ENCODE measurements around the gene SELPLG.
"Not testable (repeated sequence)": the region's sequence is repeated elsewhere in the genome, so short reads cannot be mapped to it uniquely, and the experiment has no call there.

Gene SELPLG

GRCh38 chr12:108655812-108656175 is 22.1 kb upstream of the SELPLG start:
- DNase-seq (ENCODE audit: low read depth in 1 of 2, low spot score in 1 of 2): not testable (repeated sequence)

- not testable (repeated sequence) for DNase-seq (ENCODE audit: low read depth in 1 of 2, low spot score in 1 of 2)
Observed at GRCh38 chr12:108654622-108655021, 20.9 kb upstream of the SELPLG start.

GRCh38 chr12:108653922-108654321 is 20.2 kb upstream of the SELPLG start:
- DNase-seq (ENCODE audit: low read depth in 1 of 2, low spot score in 1 of 2): no peak

- DNase-seq (ENCODE audit: low read depth in 1 of 2, low spot score in 1 of 2): no peak
Observed at GRCh38 chr12:108653082-108653516, 19.4 kb upstream of the SELPLG start.

GRCh38 chr12:108650083-108650482 is 16.4 kb upstream of the SELPLG start:
- no peak for DNase-seq (ENCODE audit: low read depth in 1 of 2, low spot score in 1 of 2)

- no peak for DNase-seq (ENCODE audit: low read depth in 1 of 2, low spot score in 1 of 2)
Observed at GRCh38 chr12:108649669-108650068, 16.0 kb upstream of the SELPLG start.

- DNase-seq (ENCODE audit: low read depth in 1 of 2, low spot score in 1 of 2): no peak
Observed at GRCh38 chr12:108649126-108649525, 15.4 kb upstream of the SELPLG start.

- no peak for DNase-seq (ENCODE audit: low read depth in 1 of 2, low spot score in 1 of 2)
Observed at GRCh38 chr12:108648371-108648770, 14.7 kb upstream of the SELPLG start.

GRCh38 chr12:108647585-108648287 is 14.0 kb upstream of the SELPLG start:
- DNase-seq (ENCODE audit: low read depth in 1 of 2, low spot score in 1 of 2): no peak

- DNase-seq (ENCODE audit: low read depth in 1 of 2, low spot score in 1 of 2): no peak
Observed at GRCh38 chr12:108646600-108647579, 13.2 kb upstream of the SELPLG start.

GRCh38 chr12:108645686-108646599 is 12.2 kb upstream of the SELPLG start:
- DNase-seq (ENCODE audit: low read depth in 1 of 2, low spot score in 1 of 2): no peak

GRCh38 chr12:108644811-108645120 is 11.1 kb upstream of the SELPLG start:
- no peak for DNase-seq (ENCODE audit: low read depth in 1 of 2, low spot score in 1 of 2)

GRCh38 chr12:108643941-108644810 is 10.5 kb upstream of the SELPLG start:
- DNase-seq (ENCODE audit: low read depth in 1 of 2, low spot score in 1 of 2): no peak

- DNase-seq (ENCODE audit: low read depth in 1 of 2, low spot score in 1 of 2): no peak
Observed at GRCh38 chr12:108642899-108643654, 9.4 kb upstream of the SELPLG start.

- no peak for DNase-seq (ENCODE audit: low read depth in 1 of 2, low spot score in 1 of 2)
Observed at GRCh38 chr12:108642269-108642870, 8.7 kb upstream of the SELPLG start.

- no peak for DNase-seq (ENCODE audit: low read depth in 1 of 2, low spot score in 1 of 2)
Observed at GRCh38 chr12:108641446-108642268, 8.0 kb upstream of the SELPLG start.

- DNase-seq (ENCODE audit: low read depth in 1 of 2, low spot score in 1 of 2): no peak
Observed at GRCh38 chr12:108640802-108641445, 7.2 kb upstream of the SELPLG start.

All from activated T-helper 1 cell treated with anti-CD3 and anti-CD28 coated beads, Interleukin-2, amount 50 U/mL, for 16 hours (primary cell).